Transverse colon (tissue), 4 donors: ENCODE data around the gene LAMA2. TPM values are rescaled to one million over a fixed set of nuclear protein-coding genes. Genes with fewer than 3 reads are reported as not detected.

Experiments used
- DNase-seq: peaks from one replicate; pipeline ENCODE4 v3.0.0-alpha.2; 2019
- H3K27ac ChIP-seq, 4 donors: fragments of 200-600 bp; sonication (generic); 2 replicates each; pipeline ENCODE4 v1.5.1; 2016 to 2018; ENCODE audit warnings: inconsistent platforms in 4 of 4
- H3K27me3 ChIP-seq: fragments of 200-600 bp; sonication (generic); 2 replicates; pipeline ENCODE4 v1.5.1; 2017; ENCODE audit warnings: inconsistent platforms
- H3K36me3 ChIP-seq, 4 donors: fragments of 200-600 bp; sonication (generic); 2 replicates each; pipeline ENCODE4 v1.5.1; 2017 to 2019; ENCODE audit warnings: inconsistent platforms in 4 of 4
- H3K4me1 ChIP-seq, 4 donors: fragments of 200-600 bp; sonication (generic); 2 replicates each; pipeline ENCODE4 v1.5.1; 2017 to 2020; ENCODE audit warnings: inconsistent platforms in 4 of 4
- H3K4me3 ChIP-seq, 4 donors: fragments of 200-600 bp; sonication (generic); 1 replicate in 1 of 4; 2 replicates in 3 of 4; pipeline versions ENCODE4 v1.5.1 to v1.6.1; 2017 to 2019; ENCODE audit warnings: inconsistent platforms in 4 of 4
- H3K9me3 ChIP-seq, 2 donors: fragments of 200-600 bp; sonication (generic); 2 replicates each; pipeline ENCODE4 v1.5.1; 2017 to 2019; ENCODE audit warnings: inconsistent platforms in 2 of 2
- EP300 ChIP-seq: sonication (generic); formaldehyde crosslinking; IDR thresholded peaks from one replicate; pipeline ENCODE4 v1.6.1; 2017; ENCODE audit warnings: antibody characterized with exemption, low read depth
- POLR2A ChIP-seq: fragments of 450-650 bp; IDR thresholded peaks from one replicate; pipeline ENCODE4 v1.6.1; 2016; ENCODE audit warnings: antibody characterized with exemption, mild to moderate bottlenecking, moderate library complexity
- POLR2AphosphoS5 ChIP-seq, 3 donors: sonication (generic); formaldehyde crosslinking; IDR thresholded peaks; one replicate each; pipeline ENCODE4 v1.6.1; 2016; ENCODE audit warnings: antibody characterized with exemption in 3 of 3
- WGBS, 2 donors: methylation state at CpG; one replicate each; pipeline ENCODE4 v1.1.5; 2018; ENCODE audit warnings: low coverage in 1 of 2; 5-methylcytosine and 5-hydroxymethylcytosine counted together
- in situ Hi-C, 4 donors: fragments of 200-750 bp; cut with MboI; loops; one replicate each; pipeline versions ENCODE4 v1.15.0 to v1.15.1; 2017; ENCODE audit warnings: low sequenced_read_pairs in 3 of 4, low pct_ligation_motif_present in 1 of 4, low pct_unique_long_range_greater_than_20kb in 1 of 4
- intact Hi-C: fragments of 100-400 bp; cut with DNase I; formaldehyde crosslinking; loops from one replicate; pipeline ENCODE4 v1.15.1; 2023; ENCODE audit warnings: low total_unique reads
- total RNA-seq, 4 donors: library from RNA; depleted of rRNA; stranded (reverse); fragments of >200 nt; gene quantifications; one replicate each; pipeline ENCODE4 v1.1.0, GENCODE V29; 2016
- TF ChIP-seq, protein P1 (sequence below), 5 experiments: fragments of 200-600 bp in 3 of 5; fragments of 450-650 bp in 2 of 5; sonication (generic) in 3 of 5; IDR thresholded peaks; 1 replicate in 2 of 5; 2 replicates in 3 of 5; pipeline ENCODE4 v1.5.1; 2016 to 2017; ENCODE audit warnings: antibody characterized with exemption in 5 of 5, inconsistent platforms in 3 of 5, mild to moderate bottlenecking in 2 of 5, moderate library complexity in 1 of 5

The LAMA2 gene
- total RNA-seq, 4 donors from 2014 or later = 12.3 to 43.0 (median 32.1) TPM

DNA sequence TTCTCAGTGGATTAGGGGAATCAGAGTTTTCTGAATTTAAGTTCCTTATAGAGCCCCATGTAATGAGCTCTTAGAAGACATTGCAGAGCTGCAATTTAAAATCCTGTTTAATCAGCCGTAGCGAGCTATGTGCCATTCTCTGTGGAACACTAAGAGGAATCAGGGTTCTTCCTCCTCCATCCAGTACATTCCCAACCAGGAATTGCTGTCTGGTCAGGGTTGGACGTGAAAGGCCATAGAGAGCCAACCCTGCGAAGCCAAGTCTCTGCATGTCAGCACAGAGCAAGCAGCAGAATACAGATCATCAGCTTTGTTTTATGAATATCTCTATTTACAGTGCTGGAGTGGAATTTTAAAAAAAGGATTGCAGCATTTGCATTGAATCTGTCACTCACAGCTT is 366.0 kb downstream of the LAMA2 start:
- TF ChIP-seq, protein P1, sequence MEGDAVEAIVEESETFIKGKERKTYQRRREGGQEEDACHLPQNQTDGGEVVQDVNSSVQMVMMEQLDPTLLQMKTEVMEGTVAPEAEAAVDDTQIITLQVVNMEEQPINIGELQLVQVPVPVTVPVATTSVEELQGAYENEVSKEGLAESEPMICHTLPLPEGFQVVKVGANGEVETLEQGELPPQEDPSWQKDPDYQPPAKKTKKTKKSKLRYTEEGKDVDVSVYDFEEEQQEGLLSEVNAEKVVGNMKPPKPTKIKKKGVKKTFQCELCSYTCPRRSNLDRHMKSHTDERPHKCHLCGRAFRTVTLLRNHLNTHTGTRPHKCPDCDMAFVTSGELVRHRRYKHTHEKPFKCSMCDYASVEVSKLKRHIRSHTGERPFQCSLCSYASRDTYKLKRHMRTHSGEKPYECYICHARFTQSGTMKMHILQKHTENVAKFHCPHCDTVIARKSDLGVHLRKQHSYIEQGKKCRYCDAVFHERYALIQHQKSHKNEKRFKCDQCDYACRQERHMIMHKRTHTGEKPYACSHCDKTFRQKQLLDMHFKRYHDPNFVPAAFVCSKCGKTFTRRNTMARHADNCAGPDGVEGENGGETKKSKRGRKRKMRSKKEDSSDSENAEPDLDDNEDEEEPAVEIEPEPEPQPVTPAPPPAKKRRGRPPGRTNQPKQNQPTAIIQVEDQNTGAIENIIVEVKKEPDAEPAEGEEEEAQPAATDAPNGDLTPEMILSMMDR (IDR thresholded peaks at IDR 0.05) = no peak
- TF ChIP-seq EP300 (no peak), POLR2AphosphoS5 (IDR thresholded peaks at IDR 0.05) (no peak), POLR2A (no peak)
- intact Hi-C loops (no loop called here), in situ Hi-C loops (loop anchor here in 1 of 4 donors (25.0 kb wide), 1 partner anchor 512 kb away; no protein-coding TSS in a partner anchor)
- Histone ChIP-seq H3K27me3 (no peaks in the 10 kb centered on the region), H3K4me1 (peaks cover 0 to 28% (median 14%) of the 10 kb centered on the region in 4 donors), H3K4me3 (no peak overlapping the region), H3K9me3 (no peaks in the 10 kb centered on the region), H3K36me3 (no peaks in the 10 kb centered on the region), H3K27ac (no peak overlapping the region)
- 74 to 88% methylated on average over 2 to 4 of the region's 4 CpGs for WGBS, 2 donors
- DNase-seq = no peak

DNA sequence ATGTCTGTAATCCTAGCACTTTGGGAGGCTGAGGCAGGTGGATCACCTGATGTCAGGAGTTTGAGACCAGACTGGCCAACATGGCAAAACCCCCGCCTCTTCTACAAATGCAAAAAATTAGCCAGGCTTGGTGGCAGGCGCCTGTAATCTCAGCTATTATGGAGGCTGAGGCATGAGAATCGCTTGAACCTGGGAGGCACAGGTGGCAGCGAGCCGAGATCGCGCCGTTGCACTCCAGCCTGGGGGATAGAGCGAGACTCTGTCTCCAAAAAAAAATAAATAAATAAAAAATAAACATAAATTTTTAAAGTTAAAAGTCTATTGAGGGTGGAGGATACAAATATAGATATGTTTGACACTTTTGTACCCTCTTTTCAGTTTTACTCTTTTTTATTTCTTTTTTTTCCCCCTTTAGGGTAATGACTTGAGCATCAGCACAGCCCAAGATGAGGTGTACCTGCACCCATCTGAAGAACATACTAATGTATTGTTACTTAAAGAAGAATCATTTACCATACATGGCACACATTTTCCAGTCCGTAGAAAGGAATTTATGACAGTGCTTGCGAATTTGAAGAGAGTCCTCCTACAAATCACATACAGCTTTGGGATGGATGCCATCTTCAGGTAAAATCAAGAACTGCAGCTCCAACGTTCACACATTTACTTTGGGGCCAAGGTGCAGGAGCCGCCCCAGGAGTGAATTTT is 368.9 kb downstream of the LAMA2 start:
- intact Hi-C loops = loop anchor here (10.0 kb wide), 1 partner anchor 1517 kb away; no protein-coding TSS in a partner anchor
- no peak for TF ChIP-seq POLR2A
- TF ChIP-seq, protein P1 (IDR thresholded peaks at IDR 0.05) = peak; percentile 75 to 86 (median 81)
- H3K9me3 ChIP-seq = no peaks in the 10 kb centered on the region
- H3K4me3 ChIP-seq = no peak overlapping the region
- peak overlapping the region in 2 of 4 donors; percentile 43 to 46 for H3K27ac ChIP-seq
- H3K4me1 ChIP-seq = peaks cover 0 to 30% (median 14%) of the 10 kb centered on the region in 4 donors
- DNase-seq = peak; percentile 80
- WGBS, 2 donors = 8 to 72% methylated on average over 4 to 13 of the region's 13 CpGs
- no peaks in the 10 kb centered on the region for H3K27me3 ChIP-seq
- in situ Hi-C loops = no loop called here
- H3K36me3 ChIP-seq = no peaks in the 10 kb centered on the region

DNA sequence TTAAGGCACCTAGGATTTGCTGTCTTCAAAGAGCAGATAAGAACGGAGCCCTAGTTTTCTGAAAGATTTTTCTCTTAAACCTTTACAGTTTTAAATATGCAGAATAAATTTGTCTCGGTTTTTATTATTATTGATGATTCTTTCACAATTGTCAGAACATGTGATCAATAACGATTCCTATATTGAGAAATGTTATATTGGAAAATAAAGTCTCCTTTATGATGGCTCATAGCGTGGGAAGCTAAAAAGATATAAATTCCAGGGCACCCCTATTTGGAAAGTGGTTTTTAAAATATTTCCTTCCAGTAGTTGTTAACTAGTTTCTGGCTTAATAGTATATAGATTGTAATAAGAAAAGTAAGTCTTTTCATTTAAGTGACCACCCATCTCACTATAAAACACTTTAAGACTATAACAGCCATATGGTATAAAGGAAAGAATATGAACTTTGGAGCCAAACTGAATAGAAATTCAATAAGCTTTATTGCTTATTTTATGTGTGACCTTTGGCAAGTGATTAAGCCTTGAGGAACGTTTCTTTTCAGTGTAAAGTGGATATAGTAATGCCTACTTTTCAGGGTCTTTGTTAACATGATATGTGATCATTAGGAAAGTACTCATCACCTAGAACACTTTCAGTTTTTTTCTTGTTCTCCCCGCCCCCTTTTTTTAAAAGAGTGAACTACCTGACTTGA is 369.6 kb downstream of the LAMA2 start:
- H3K27ac ChIP-seq = peak overlapping the region in 3 of 4 donors; percentile 38 to 46 (median 43)
- H3K27me3 ChIP-seq = no peaks in the 10 kb centered on the region
- H3K36me3 ChIP-seq = no peaks in the 10 kb centered on the region
- intact Hi-C loops (loop anchor here (10.0 kb wide), 1 partner anchor 1518 kb away; no protein-coding TSS in a partner anchor), in situ Hi-C loops (no loop called here)
- DNase-seq = no peak
- no peak for TF ChIP-seq EP300
- no peak for TF ChIP-seq POLR2A
- peak in 2 of 3 donors; percentile 20 to 46 for TF ChIP-seq POLR2AphosphoS5 (IDR thresholded peaks at IDR 0.05)
- TF ChIP-seq, protein P1 (IDR thresholded peaks at IDR 0.05) = no peak
- no peak overlapping the region for H3K4me3 ChIP-seq
- H3K9me3 ChIP-seq = no peaks in the 10 kb centered on the region
- 34 to 37% methylated on average over 6 of the region's 6 CpGs for WGBS, 2 donors
- H3K4me1 ChIP-seq = peaks cover 0 to 30% (median 14%) of the 10 kb centered on the region in 4 donors

DNA sequence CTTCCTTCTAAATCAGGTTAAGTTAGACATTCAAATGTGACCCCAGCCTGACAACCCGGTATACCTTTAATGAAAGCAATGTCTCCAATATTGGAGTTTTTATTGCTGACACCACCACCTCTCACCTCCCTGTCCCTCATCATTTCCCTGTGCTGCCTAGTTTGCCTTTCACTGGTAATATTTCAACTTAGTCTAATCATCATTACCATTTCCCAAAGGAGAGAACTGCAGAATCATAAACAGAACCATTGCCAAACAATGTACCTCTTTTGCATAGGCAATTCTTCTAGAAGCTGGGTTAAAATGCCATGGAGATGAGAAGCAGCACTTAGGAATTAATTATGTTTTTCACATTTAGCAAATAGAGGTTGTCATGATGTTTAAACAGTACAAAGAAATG is 370.3 kb downstream of the LAMA2 start:
- TF ChIP-seq EP300 (no peak), POLR2AphosphoS5 (IDR thresholded peaks at IDR 0.05) (no peak), POLR2A (no peak)
- TF ChIP-seq, protein P1 (IDR thresholded peaks at IDR 0.05) = no peak
- Histone ChIP-seq H3K36me3 (no peaks in the 10 kb centered on the region), H3K9me3 (no peaks in the 10 kb centered on the region), H3K4me1 (peaks cover 0 to 30% (median 14%) of the 10 kb centered on the region in 4 donors), H3K27ac (peak overlapping the region in 3 of 4 donors; percentile 17 to 43 (median 19)), H3K27me3 (no peaks in the 10 kb centered on the region), H3K4me3 (no peak overlapping the region)
- in situ Hi-C loops (no loop called here), intact Hi-C loops (loop anchor here (10.0 kb wide), 1 partner anchor 1518 kb away; no protein-coding TSS in a partner anchor)
- WGBS, 2 donors = 30 to 50% methylated on average over 1 of the region's 1 CpG
- no peak for DNase-seq
